Endothelial cell (in vitro differentiated cells): ENCODE results near the gene APOC1. TPM values are rescaled to one million over a fixed set of nuclear protein-coding genes. Genes with fewer than 3 reads are reported as not detected.
"Not testable (repeated sequence)": the region's sequence is repeated elsewhere in the genome, so short reads cannot be mapped to it uniquely, and the experiment has no call there.

Source experiments
- DNase-seq: peaks from one replicate; pipeline ENCODE4 v3.0.0; 2021; ENCODE audit warnings: low spot score
- H3K27ac Mint-ChIP-seq: one replicate; pipeline ENCODE4 v1.8.0; 2021; ENCODE audit warnings: mixed read lengths, inconsistent platforms; ENCODE audit not compliant: unreplicated experiment
- H3K27me3 Mint-ChIP-seq: one replicate; pipeline ENCODE4 v1.8.0; 2021; ENCODE audit warnings: mild to moderate bottlenecking, moderate library complexity, mixed read lengths, inconsistent platforms; ENCODE audit not compliant: unreplicated experiment
- H3K36me3 Mint-ChIP-seq: one replicate; pipeline ENCODE4 v1.8.0; 2021; ENCODE audit warnings: mild to moderate bottlenecking, low read depth, mixed read lengths, inconsistent platforms; ENCODE audit not compliant: unreplicated experiment
- H3K4me1 Mint-ChIP-seq: one replicate; pipeline ENCODE4 v1.8.0; 2021; ENCODE audit warnings: mild to moderate bottlenecking, mixed read lengths, inconsistent platforms; ENCODE audit not compliant: unreplicated experiment
- H3K4me3 Mint-ChIP-seq: one replicate; pipeline ENCODE4 v1.8.0; 2021; ENCODE audit warnings: mild to moderate bottlenecking, mixed read lengths, inconsistent platforms; ENCODE audit not compliant: unreplicated experiment
- H3K9me3 Mint-ChIP-seq: one replicate; pipeline ENCODE4 v1.8.0; 2021; ENCODE audit warnings: mixed read lengths, inconsistent platforms; ENCODE audit not compliant: unreplicated experiment
- long read RNA-seq: library from polyadenylated mRNA; unstranded; transcript quantifications from one replicate; pipeline ENCODE4 v2.0.0, GENCODE V29; 2020; ENCODE audit not compliant: unreplicated experiment
- total RNA-seq: library from RNA; stranded (reverse); fragmentation: NEBNext Ultra II Directional; extraction: Animal tissue kit (Norgen Biotek cat#: 25700); gene quantifications from one replicate; pipeline ENCODE4 v1.2.1, GENCODE V29; 2021; ENCODE audit not compliant: unreplicated experiment
- TF ChIP-seq, protein P1 (sequence below): fragments of 200-600 bp; sonication (generic); IDR thresholded peaks from one replicate; pipeline ENCODE4 v1.5.0; 2021; ENCODE audit warnings: antibody characterized with exemption; ENCODE audit not compliant: unreplicated experiment

Gene APOC1
- total RNA-seq: 44.8 TPM
- long read RNA-seq, transcript APOC1-208 (4 exons, 430 nt): major isoform, 21 of 26 reads
- long read RNA-seq, partial matches to known transcripts: 3 of 26 reads
- long read RNA-seq, other reads (novel, unspliced or antisense): 1 of 26 reads

DNA sequence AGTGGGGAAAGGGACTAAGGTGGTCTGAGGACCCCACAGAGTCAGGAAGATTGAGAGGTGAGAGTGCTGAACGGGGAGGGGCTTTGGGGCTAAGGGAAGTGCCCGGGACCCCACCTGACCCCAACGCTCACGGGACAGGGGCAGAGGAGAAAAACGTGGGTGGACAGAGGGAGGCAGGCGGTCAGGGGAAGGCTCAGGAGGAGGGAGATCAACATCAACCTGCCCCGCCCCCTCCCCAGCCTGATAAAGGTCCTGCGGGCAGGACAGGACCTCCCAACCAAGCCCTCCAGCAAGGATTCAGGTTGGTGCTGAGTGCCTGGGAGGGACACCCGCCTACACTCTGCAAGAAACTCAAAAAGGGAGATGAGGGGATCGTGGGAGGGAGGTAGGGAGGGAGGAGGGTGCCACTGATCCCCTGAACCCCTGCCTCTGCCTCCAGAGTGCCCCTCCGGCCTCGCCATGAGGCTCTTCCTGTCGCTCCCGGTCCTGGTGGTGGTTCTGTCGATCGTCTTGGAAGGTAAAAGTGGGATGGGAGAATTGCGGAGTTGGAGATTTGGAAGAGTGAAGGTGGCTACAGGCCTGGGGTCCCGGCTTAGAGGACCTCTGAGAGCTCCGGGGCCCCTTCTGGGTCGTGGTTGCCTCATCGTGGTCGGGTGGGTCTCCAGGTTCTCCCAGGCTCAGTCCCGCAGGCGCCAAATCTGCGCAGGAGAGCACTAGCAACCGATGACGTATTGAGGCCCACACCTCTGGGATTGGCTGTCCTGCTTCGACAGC is at the start of gene APOC1:
Gene APOC1 (plus strand): TSS at position 176 of the 774 bp plus-strand sequence. CDS start 284 bp downstream, at position 460.
- Mint-ChIP-seq H3K27ac (peak within 1 kb of the TSS; percentile 42), H3K4me3 (peak within 1 kb of the TSS; percentile 94), H3K27me3 (peaks cover 12% of the 10 kb centered on the region)
- not testable (repeated sequence) for H3K4me1 Mint-ChIP-seq, H3K9me3 Mint-ChIP-seq, H3K36me3 Mint-ChIP-seq
- peak; percentile 84 for DNase-seq

DNA sequence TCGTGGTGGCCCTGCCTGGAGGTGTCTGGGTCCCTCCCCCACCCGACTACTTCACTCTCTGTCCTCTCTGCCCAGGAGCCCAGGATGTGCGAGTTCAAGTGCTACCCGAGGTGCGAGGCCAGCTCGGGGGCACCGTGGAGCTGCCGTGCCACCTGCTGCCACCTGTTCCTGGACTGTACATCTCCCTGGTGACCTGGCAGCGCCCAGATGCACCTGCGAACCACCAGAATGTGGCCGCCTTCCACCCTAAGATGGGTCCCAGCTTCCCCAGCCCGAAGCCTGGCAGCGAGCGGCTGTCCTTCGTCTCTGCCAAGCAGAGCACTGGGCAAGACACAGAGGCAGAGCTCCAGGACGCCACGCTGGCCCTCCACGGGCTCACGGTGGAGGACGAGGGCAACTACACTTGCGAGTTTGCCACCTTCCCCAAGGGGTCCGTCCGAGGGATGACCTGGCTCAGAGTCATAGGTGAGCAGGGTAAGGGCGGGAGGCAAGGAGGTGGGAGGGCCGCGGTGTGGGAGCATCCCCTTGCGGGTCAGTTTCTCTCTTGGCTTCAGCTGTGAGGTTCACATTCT is 49.1 kb upstream of the APOC1 start:
- DNase-seq: no peak
- Mint-ChIP-seq H3K36me3 (peaks cover 45% of the 10 kb centered on the region), H3K9me3 (no peaks in the 10 kb centered on the region), H3K4me1 (peaks cover 27% of the 10 kb centered on the region), H3K4me3 (peak overlapping the region; percentile 83), H3K27ac (no peak overlapping the region), H3K27me3 (peaks cover 11% of the 10 kb centered on the region)
- TF ChIP-seq, protein P1, sequence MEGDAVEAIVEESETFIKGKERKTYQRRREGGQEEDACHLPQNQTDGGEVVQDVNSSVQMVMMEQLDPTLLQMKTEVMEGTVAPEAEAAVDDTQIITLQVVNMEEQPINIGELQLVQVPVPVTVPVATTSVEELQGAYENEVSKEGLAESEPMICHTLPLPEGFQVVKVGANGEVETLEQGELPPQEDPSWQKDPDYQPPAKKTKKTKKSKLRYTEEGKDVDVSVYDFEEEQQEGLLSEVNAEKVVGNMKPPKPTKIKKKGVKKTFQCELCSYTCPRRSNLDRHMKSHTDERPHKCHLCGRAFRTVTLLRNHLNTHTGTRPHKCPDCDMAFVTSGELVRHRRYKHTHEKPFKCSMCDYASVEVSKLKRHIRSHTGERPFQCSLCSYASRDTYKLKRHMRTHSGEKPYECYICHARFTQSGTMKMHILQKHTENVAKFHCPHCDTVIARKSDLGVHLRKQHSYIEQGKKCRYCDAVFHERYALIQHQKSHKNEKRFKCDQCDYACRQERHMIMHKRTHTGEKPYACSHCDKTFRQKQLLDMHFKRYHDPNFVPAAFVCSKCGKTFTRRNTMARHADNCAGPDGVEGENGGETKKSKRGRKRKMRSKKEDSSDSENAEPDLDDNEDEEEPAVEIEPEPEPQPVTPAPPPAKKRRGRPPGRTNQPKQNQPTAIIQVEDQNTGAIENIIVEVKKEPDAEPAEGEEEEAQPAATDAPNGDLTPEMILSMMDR: no peak

DNA sequence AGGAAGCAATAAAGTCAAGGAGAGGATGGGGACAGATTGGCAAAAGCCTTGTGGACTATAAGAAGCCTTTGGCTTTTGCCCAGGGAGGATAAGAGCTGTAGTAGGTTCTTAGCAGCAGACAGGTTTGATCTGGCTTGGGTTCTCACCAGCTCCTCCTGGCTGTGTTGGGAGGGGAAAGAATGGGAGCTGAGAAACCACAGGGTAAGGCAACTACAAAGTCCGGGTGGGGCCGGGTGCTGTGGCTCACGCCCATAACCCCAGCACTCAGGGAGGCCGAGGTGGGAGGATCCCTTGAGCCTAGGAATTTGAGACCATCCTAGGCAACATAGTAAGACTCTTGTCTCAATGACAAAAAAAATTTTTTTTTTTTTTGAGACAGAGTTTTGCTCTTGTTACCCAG is 47.7 kb upstream of the APOC1 start:
- H3K36me3 Mint-ChIP-seq: peaks cover 38% of the 10 kb centered on the region
- peak overlapping the region; percentile 62 for H3K27ac Mint-ChIP-seq
- no peaks in the 10 kb centered on the region for H3K9me3 Mint-ChIP-seq
- peaks cover 35% of the 10 kb centered on the region for H3K4me1 Mint-ChIP-seq
- no peak overlapping the region for H3K4me3 Mint-ChIP-seq
- TF ChIP-seq, protein P1: no peak
- DNase-seq: no peak
- H3K27me3 Mint-ChIP-seq: peaks cover 11% of the 10 kb centered on the region

DNA sequence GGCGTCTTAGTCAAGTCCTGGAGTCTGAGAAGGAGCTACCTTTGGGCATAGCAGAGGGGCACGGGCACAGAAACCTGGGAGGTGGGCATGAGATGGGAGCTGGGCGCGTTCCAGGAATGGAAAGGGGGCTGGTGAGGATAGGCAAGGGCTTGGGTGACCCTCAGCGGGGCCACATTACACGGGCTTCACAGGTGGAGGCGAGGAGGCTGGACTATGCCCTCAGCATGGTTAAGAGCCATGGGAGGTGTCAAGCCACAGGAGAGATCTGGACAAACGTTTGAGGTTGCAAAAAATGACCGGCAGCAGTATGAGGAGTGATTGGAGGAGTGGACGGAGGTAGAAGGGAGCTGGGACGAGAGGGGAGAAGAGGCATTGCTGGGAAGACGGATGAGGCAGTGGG is 46.8 kb upstream of the APOC1 start:
- H3K4me3 Mint-ChIP-seq: peak overlapping the region; percentile 65
- peaks cover 11% of the 10 kb centered on the region for H3K27me3 Mint-ChIP-seq
- TF ChIP-seq, protein P1: no peak
- DNase-seq: no peak
- H3K9me3 Mint-ChIP-seq: no peaks in the 10 kb centered on the region
- peak overlapping the region; percentile 45 for H3K27ac Mint-ChIP-seq
- peaks cover 44% of the 10 kb centered on the region for H3K36me3 Mint-ChIP-seq
- peaks cover 44% of the 10 kb centered on the region for H3K4me1 Mint-ChIP-seq

DNA sequence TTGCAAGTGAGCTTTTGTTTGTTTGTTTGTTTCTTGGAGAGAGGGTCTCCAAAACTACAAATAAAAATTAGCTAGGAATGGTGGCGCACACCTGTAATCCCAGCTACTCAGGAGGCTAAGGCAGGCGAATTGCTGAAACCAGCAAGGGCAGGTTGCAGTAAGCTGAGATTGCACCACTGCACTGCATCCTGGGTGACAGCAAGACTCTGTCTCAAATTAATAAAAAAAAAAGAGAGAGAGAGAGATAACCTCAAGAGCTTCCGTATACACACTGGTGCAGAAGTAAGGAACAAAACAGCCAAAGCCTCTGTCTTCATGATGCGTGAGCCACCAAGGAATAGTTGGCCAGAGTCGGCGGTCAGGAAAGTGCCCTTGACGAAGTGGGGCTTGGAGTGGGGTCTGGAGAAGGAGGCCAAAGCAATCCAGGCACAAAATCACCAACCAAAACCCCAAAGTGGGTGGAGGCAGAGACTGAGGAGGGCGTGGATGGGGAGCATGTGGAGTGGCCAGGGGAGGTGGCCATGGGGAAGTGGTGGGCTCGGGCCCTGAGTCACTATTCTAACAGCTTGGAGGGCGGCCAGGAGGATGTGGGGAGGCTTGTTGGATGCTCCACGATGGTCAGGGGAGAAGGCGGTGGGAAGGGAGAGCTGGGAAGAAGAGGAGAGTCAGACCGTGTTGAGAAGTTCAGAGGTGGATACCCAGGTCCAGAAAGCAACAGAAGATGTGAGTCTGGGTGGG is 44.5 kb upstream of the APOC1 start:
- H3K9me3 Mint-ChIP-seq: no peaks in the 10 kb centered on the region
- DNase-seq: no peak
- peaks cover 24% of the 10 kb centered on the region for H3K27me3 Mint-ChIP-seq
- TF ChIP-seq, protein P1: no peak
- peak overlapping the region; percentile 80 for H3K4me3 Mint-ChIP-seq
- peaks cover 55% of the 10 kb centered on the region for H3K4me1 Mint-ChIP-seq
- peak overlapping the region; percentile 67 for H3K27ac Mint-ChIP-seq
- H3K36me3 Mint-ChIP-seq: peaks cover 61% of the 10 kb centered on the region
